HepG2 (cell line): ENCODE results near the gene FBXO28. TPM values are rescaled to one million over a fixed set of nuclear protein-coding genes. Genes with fewer than 3 reads are reported as not detected.
A peak's percentile ranks its signal among the peaks of the same experiment; 100 is the strongest.

Source experiments
- MBD4 ChIP-seq: IDR thresholded peaks from 2 replicates; pipeline ENCODE4 v1.6.1; 2012; ENCODE audit warnings: low read length, inconsistent platforms, borderline replicate concordance
- ZFAT ChIP-seq: sonication (generic); formaldehyde crosslinking; conservative IDR thresholded peaks from 2 replicates; pipeline ENCODE4 v1.8.1; 2023; ENCODE audit warnings: missing genetic modification reagents, inconsistent platforms
- ZNF124 ChIP-seq: sonication (generic); formaldehyde crosslinking; IDR thresholded peaks from 2 replicates; pipeline ENCODE4 v1.4.0; 2020; ENCODE audit warnings: missing genetic modification reagents
- polyA plus RNA-seq, 8 experiments: library from polyadenylated mRNA; depleted of rRNA in 3 of 8; stranded (reverse) in 7 of 8; unstranded in 1 of 8; fragments of >200 nt; fragmentation: Illumina TruSeq in 4 of 8; extraction: Trizol in 4 of 8; gene quantifications; 2 replicates each; pipeline versions ENCODE4 v1.2.1 to v1.2.3, GENCODE V29; 2011 to 2016; ENCODE audit warnings: low read depth in 4 of 8, missing spikeins in 1 of 8, mixed read lengths in 1 of 8; ENCODE audit not compliant: insufficient read depth in 1 of 8
- total RNA-seq, 5 experiments: library from RNA; depleted of rRNA; stranded (reverse); fragments of >200 nt; fragmentation: Illumina TruSeq; extraction: Trizol; gene quantifications; 2 replicates each; pipeline ENCODE4 v1.2.3, GENCODE V29; 2016; ENCODE audit warnings: low read depth in 1 of 5
- TF ChIP-seq, protein P1 (sequence below): sonication (generic); formaldehyde crosslinking; IDR thresholded peaks from 2 replicates; pipeline ENCODE4 v1.4.0; 2020; ENCODE audit warnings: missing genetic modification reagents
- TF ChIP-seq, protein P2 (sequence below), 2 experiments: fragments of 450-650 bp in 1 of 2; sonication (generic) in 1 of 2; formaldehyde crosslinking in 1 of 2; IDR thresholded peaks; 2 replicates each; pipeline versions ENCODE4 v1.6.1 to v1.8.0; 2016 to 2022; ENCODE audit warnings: antibody characterized with exemption in 1 of 2, mild to moderate bottlenecking in 1 of 2, missing genetic modification reagents in 1 of 2
- TF ChIP-seq, protein P3 (sequence below): sonication (generic); formaldehyde crosslinking; IDR thresholded peaks from 2 replicates; pipeline ENCODE4 v1.4.0; 2020; ENCODE audit warnings: missing genetic modification reagents, borderline replicate concordance

FBXO28 gene
- total and polyA plus RNA-seq, 2 of the 13 experiments (the other 11 are each of a cell fraction or from before 2014, with no cell fraction given), result 8.5 to 29.1 TPM

DNA sequence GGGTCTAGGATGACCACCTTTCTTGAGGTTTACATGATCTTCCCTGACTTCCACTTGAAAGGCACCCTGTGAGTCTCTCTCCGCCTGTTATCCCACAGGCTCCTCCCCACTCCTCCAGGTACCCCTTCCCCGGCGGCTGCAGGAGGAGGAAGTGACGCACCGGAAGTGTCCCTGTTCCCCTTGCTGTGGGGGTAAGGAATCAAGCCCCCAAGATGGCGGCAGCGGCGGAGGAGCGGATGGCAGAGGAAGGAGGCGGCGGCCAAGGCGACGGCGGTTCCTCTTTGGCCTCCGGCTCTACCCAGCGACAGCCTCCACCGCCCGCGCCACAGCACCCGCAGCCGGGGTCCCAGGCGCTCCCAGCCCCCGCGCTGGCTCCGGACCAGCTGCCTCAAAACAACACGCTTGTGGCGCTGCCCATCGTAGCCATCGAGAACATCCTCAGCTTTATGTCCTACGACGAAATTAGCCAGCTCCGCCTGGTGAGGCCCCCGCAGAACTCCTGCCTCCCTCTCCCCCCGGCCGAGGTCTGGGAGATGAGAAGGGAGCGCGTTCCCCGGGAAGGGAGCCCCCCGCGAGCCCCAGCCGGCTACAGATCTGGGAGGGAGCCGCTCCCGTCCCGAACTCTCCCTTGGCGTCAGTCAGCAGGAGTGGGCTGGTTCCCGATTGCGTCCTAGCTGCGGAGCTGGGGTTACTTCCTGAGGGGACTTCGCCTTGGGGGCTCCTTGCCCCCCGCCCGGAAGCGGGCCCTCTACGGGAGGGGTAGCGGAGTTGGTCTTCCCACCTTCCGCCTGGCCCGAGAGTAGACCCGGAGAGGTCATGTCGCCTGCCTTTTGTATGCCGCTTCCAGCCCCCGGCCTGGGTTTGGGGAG lies at the start of gene FBXO28 (continued):
- TF ChIP-seq, protein P1, sequence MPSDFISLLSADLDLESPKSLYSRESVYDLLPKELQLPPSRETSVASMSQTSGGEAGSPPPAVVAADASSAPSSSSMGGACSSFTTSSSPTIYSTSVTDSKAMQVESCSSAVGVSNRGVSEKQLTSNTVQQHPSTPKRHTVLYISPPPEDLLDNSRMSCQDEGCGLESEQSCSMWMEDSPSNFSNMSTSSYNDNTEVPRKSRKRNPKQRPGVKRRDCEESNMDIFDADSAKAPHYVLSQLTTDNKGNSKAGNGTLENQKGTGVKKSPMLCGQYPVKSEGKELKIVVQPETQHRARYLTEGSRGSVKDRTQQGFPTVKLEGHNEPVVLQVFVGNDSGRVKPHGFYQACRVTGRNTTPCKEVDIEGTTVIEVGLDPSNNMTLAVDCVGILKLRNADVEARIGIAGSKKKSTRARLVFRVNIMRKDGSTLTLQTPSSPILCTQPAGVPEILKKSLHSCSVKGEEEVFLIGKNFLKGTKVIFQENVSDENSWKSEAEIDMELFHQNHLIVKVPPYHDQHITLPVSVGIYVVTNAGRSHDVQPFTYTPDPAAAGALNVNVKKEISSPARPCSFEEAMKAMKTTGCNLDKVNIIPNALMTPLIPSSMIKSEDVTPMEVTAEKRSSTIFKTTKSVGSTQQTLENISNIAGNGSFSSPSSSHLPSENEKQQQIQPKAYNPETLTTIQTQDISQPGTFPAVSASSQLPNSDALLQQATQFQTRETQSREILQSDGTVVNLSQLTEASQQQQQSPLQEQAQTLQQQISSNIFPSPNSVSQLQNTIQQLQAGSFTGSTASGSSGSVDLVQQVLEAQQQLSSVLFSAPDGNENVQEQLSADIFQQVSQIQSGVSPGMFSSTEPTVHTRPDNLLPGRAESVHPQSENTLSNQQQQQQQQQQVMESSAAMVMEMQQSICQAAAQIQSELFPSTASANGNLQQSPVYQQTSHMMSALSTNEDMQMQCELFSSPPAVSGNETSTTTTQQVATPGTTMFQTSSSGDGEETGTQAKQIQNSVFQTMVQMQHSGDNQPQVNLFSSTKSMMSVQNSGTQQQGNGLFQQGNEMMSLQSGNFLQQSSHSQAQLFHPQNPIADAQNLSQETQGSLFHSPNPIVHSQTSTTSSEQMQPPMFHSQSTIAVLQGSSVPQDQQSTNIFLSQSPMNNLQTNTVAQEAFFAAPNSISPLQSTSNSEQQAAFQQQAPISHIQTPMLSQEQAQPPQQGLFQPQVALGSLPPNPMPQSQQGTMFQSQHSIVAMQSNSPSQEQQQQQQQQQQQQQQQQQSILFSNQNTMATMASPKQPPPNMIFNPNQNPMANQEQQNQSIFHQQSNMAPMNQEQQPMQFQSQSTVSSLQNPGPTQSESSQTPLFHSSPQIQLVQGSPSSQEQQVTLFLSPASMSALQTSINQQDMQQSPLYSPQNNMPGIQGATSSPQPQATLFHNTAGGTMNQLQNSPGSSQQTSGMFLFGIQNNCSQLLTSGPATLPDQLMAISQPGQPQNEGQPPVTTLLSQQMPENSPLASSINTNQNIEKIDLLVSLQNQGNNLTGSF (CRISPR knock-in tag), result peak; percentile 71; the same call in 1 of the 2 replicates
- TF ChIP-seq ZFAT (no peak), MBD4 (no peak), ZNF124 (CRISPR knock-in tag) (no peak)
- TF ChIP-seq, protein P2, sequence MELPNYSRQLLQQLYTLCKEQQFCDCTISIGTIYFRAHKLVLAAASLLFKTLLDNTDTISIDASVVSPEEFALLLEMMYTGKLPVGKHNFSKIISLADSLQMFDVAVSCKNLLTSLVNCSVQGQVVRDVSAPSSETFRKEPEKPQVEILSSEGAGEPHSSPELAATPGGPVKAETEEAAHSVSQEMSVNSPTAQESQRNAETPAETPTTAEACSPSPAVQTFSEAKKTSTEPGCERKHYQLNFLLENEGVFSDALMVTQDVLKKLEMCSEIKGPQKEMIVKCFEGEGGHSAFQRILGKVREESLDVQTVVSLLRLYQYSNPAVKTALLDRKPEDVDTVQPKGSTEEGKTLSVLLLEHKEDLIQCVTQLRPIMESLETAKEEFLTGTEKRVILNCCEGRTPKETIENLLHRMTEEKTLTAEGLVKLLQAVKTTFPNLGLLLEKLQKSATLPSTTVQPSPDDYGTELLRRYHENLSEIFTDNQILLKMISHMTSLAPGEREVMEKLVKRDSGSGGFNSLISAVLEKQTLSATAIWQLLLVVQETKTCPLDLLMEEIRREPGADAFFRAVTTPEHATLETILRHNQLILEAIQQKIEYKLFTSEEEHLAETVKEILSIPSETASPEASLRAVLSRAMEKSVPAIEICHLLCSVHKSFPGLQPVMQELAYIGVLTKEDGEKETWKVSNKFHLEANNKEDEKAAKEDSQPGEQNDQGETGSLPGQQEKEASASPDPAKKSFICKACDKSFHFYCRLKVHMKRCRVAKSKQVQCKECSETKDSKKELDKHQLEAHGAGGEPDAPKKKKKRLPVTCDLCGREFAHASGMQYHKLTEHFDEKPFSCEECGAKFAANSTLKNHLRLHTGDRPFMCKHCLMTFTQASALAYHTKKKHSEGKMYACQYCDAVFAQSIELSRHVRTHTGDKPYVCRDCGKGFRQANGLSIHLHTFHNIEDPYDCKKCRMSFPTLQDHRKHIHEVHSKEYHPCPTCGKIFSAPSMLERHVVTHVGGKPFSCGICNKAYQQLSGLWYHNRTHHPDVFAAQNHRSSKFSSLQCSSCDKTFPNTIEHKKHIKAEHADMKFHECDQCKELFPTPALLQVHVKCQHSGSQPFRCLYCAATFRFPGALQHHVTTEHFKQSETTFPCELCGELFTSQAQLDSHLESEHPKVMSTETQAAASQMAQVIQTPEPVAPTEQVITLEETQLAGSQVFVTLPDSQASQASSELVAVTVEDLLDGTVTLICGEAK (IDR thresholded peaks at IDR 0.05), result peak; percentile 81
- TF ChIP-seq, protein P2 (CRISPR knock-in tag; IDR thresholded peaks at IDR 0.05), result peak; percentile 86
- TF ChIP-seq, protein P3, sequence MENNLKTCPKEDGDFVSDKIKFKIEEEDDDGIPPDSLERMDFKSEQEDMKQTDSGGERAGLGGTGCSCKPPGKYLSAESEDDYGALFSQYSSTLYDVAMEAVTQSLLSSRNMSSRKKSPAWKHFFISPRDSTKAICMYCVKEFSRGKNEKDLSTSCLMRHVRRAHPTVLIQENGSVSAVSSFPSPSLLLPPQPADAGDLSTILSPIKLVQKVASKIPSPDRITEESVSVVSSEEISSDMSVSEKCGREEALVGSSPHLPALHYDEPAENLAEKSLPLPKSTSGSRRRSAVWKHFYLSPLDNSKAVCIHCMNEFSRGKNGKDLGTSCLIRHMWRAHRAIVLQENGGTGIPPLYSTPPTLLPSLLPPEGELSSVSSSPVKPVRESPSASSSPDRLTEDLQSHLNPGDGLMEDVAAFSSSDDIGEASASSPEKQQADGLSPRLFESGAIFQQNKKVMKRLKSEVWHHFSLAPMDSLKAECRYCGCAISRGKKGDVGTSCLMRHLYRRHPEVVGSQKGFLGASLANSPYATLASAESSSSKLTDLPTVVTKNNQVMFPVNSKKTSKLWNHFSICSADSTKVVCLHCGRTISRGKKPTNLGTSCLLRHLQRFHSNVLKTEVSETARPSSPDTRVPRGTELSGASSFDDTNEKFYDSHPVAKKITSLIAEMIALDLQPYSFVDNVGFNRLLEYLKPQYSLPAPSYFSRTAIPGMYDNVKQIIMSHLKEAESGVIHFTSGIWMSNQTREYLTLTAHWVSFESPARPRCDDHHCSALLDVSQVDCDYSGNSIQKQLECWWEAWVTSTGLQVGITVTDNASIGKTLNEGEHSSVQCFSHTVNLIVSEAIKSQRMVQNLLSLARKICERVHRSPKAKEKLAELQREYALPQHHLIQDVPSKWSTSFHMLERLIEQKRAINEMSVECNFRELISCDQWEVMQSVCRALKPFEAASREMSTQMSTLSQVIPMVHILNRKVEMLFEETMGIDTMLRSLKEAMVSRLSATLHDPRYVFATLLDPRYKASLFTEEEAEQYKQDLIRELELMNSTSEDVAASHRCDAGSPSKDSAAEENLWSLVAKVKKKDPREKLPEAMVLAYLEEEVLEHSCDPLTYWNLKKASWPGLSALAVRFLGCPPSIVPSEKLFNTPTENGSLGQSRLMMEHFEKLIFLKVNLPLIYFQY (CRISPR knock-in tag), result peak; percentile 41; the same call in 1 of the 2 replicates
